Mucosa of gallbladder (tissue), 1 donor: ENCODE results near the gene CDC34. TPM values are rescaled to one million over a fixed set of nuclear protein-coding genes. Genes with fewer than 3 reads are reported as not detected.
"Not testable (repeated sequence)": the region's sequence is repeated elsewhere in the genome, so short reads cannot be mapped to it uniquely, and the experiment has no call there.

ENCODE experiments used
- DNase-seq: peaks from one replicate; pipeline ENCODE4 v3.0.0-alpha.2; 2020; ENCODE audit warnings: low spot score
- total RNA-seq: library from RNA; stranded (reverse); gene quantifications from one replicate; pipeline ENCODE4 v1.2.1, GENCODE V29; 2021
- donor health status: DM: no; HTN: no; CAD: no.

CDC34 gene
- total RNA-seq, 1 donor from 2014 or later: 53.3 TPM

DNA sequence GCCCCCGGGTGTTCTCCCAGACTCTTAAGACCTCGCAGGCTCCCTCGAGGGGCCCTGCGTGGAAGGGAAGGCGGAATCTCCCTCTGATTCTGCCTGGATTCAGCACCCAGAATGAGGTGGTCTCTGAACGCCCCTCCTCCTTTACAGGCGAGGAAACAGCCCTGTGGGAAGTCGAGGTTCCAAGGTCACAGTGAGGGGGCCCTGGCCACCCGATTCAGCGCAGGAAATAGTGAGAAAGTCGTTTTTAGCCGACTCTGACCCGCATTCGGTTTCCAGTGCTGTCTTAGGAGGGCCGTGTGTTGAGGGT lies 41.9 kb downstream of the CDC34 start:
- no peak for DNase-seq

DNA sequence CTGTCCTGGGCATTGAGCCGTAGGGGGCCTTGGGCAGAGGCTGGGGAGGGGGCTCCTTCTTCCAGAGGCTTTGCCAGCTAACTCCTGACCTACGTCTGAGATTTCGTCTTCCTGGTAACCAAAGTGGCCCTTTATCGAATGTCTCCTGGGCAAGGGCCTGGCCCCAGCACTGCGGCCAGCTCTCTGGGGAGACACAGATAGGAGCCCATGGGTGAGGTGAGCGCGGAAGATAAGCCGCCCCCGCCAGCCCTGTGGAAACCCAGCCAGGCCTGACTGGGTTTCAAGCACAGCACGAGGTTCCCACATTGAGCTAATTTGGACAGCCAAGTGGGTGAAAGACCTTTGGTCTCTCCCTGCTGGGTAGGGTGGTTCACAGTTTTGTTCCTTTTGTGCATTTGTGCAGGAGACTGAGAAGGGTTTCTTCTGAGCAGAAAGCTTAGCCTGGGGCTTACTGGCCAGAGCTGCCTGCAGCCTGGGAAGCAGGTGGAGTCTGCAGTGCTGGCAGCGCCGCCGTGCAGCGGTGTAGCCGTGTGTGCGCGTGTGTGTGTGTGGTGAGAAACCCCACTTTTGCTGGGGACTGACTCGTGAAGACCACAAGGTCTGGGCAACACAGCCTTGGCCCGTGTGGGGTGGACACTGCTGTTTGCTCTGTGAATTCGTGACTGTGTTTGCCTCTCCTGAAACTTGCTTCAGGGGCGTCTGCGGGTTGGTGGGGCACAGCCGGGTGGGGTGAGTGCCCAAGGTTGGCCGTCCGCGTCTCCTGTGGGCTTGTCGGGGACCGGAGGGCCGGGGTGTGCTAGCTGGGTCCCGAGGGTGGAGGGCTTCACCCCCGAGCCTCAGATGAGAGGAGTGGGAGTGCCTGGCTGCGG lies 43.3 kb downstream of the CDC34 start:
- DNase-seq: no peak

DNA sequence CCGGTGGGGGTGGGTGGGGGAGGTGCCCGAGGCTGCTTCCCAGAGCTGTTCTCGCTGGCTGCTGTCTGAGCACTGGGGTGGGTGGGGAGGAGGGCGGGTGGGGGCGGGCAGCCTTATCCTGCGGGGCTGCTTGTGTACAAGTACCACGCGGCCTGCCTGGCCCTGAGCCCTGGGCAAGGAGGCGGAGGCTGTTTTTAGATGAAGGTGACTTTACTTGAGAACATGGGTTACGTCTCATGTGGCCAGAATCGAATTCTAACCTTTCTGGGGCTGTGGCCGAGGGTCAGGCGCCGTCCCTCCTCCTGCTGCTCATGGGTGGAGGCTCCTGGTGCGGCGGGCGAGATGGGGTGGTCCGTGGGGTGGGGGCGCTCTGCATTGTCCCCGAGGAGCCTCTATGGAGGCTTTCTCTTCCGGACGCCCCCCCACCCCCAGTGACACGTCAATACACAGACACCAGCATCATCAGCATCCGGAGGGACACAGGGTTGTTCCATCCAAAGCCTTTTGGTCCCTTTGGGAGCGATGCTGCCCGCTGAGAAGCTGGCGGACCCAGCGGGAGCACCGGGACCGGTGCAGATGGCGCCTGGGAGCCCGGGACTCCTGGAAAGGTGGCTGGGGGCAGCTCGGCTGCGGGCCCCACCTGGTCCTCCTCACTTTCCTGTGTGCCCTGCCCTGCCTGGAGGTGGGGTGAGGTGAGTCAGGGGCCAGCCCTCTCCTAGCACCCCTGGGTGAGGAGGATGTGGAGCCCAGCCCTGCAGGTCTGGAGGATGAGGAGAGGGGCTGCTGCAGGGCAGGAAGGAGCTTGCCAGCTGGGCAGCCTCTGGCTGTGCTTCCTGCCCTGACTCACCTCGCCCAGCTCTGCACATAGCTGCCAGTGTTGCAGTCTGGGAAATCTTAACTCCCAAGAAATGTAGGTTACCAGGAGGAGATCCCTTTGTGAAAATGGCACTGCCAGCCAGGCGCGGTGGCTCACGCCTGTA lies 44.3 kb downstream of the CDC34 start:
- DNase-seq: no peak

- no peak for DNase-seq
These were observed 45.3 kb downstream of the CDC34 start for GRCh38 chr19:576768-577438.

GRCh38 chr19:577439-578392 lies 46.2 kb downstream of the CDC34 start:
- no peak for DNase-seq

DNA sequence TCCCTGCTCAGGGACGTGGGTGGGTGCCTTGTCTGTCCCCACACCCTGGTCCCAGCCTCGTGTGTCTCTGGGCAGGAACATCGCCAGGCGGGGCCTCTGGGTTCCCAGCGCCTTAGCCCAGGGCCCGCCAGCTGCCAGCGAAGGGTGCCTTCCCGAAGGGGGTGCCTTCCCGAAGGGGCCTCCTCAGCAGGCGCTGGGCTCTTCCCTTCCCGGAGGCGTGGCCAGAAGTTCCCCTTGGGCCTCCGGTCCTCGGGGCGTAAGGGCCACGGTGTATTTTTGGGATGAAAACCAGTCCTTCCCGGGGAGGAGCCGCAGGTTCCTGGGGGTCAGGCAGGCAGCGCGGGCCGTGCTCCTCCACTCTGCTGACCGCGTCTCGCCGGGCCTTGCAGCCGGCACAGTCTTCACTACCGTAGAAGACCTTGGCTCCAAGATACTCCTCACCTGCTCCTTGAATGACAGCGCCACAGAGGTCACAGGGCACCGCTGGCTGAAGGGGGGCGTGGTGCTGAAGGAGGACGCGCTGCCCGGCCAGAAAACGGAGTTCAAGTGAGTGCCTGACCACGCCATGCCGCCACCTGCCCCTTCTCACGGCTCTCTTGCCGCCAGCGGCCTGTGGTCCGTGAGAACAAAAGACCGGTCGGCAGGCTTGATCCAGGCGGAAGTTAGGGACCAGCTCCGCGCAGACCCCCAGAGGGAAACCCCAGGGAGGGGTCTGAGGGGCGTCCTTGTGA lies 47.7 kb downstream of the CDC34 start:
- DNase-seq: no peak

DNA sequence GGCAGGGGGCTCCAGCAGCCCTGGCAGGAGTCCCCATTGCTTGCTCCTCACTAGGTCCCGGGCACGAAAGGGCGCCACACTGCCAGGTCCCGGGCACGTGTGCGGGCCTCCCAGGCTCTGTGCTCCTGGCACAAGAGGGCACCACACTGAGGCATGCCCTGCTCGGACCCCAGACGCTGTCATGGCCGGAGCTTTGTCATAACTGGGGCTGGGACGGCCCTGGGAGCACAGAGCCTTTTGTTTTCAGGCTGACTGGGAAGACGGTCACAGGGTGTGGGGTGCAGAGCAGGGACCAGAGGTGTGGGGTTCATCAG lies 48.2 kb downstream of the CDC34 start:
- DNase-seq: no peak

- no peak for DNase-seq
These were observed 48.8 kb downstream of the CDC34 start for GRCh38 chr19:580274-580835.

DNA sequence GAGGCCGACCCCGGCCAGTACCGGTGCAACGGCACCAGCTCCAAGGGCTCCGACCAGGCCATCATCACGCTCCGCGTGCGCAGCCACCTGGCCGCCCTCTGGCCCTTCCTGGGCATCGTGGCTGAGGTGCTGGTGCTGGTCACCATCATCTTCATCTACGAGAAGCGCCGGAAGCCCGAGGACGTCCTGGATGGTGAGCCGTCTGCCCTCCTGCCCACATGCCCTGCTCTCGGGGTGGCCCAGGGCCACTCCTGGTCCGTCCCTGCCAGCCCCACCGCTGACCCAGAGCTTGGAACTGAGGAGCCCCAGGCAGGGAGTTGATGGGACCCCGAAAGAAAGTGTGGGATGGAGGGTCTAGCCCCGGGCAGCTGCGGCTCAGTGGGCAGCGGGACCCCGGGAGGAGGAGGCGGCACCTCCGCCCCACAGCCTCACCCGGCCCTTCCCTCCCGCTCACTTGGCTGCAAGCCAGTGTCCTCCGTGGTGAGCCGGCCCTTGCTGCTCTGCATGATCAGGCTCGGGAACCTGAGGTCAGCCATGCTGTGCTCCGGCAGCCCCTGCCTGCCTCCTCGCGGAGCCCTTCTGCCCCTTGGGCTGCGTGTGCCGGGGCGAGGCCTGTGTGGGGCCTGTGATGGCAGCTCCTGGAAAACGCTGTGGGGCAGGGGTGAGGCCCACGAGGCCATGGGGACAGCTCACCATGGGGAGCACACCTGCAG lies 50.0 kb downstream of the CDC34 start:
- DNase-seq: no peak

GRCh38 chr19:582497-583197 lies 51.1 kb downstream of the CDC34 start:
- no peak for DNase-seq

DNA sequence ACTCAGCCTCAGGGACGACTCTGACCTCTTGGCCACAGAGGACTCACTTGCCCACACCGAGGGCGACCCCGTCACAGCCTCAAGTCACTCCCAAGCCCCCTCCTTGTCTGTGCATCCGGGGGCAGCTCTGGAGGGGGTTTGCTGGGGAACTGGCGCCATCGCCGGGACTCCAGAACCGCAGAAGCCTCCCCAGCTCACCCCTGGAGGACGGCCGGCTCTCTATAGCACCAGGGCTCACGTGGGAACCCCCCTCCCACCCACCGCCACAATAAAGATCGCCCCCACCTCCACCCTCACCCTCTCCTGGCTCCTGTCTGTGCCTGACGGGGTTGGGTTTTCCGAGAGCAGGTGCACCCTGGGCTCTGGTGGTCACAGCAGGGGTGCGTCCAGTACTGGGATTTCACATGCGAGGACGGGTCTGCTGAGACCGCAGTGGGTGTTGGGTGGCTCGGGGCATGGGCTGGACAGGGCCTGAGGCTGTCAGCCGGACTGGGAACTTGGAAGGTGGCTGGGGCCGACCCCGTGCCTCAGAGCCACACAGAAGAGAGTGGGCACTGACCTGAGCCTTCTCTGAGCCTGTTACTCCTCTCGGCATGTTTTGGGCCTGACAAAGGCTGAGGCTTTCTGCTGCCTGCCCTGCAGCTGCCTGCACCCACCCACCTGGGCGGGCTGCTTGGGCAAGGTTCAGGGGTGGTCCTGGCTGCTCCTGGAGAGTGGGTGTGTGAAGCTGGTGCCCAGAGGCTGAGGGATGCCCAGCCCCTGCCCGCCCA lies 51.8 kb downstream of the CDC34 start:
- no peak for DNase-seq

GRCh38 chr19:583968-584239 lies 52.3 kb downstream of the CDC34 start:
- no peak for DNase-seq

DNA sequence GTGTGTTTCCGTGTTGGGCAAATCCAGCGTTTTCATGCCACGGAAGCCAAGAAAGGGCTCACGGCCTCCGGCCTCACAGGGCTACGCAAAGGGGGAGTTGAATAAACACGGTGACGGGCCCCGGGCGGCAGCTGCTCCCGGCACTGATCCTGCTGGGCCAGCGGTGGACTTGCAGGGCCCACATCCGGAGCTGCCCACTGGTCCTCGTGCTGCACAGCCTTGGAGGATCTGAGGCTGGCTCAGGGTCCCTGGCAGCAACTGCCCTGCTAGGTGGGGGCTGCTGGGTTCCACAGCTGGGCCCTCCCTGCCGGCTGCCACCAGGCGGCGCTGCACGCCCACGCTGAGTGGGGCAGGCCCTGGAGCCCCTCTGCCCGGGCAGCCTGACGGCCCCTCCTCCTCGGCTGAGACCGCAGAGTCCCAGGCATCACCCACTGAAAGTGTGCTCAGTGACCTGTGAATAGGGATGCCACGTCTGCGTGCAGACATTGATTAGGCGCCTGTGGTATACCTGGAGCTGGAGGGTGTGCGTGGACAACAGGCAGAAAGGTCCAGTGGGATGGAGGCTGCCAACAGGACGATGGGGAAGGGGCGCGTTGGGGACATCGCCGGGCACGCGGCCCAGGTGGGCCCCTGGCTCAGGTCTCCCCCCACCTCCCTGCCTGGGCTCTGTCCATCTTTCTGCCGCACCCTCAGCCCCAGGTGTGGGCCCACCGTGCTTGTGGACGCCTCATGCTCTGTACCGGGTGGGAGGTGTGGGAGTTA lies 52.9 kb downstream of the CDC34 start:
- no peak for DNase-seq

DNA sequence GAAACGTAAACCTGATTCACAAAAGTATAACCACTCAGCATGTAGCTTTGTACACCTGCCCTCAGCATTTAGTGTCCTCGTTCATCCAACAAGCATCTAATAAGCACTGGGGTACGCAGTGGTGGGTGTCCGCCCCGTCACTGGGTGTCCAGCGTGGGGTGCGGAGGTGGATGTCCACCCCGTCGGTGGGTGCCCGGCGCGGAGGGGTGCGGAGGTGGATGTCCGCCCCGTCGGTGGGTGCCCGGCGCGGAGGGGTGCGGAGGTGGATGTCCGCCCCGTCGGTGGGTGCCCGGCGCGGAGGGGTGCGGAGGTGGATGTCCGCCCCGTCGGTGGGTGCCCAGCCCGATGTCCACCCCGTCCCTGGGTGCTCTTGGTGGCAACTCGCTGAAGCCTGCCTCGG lies 53.6 kb downstream of the CDC34 start:
- DNase-seq: not testable (repeated sequence)

- no peak for DNase-seq
These were observed 54.1 kb downstream of the CDC34 start for GRCh38 chr19:585551-586110.

- no peak for DNase-seq
These were observed 56.7 kb downstream of the CDC34 start for GRCh38 chr19:588093-588740.
